CD4-positive, CD25-positive, alpha-beta regulatory T cell (primary cell): ENCODE results near the gene MCM10. TPM values are rescaled to one million over a fixed set of nuclear protein-coding genes. Genes with fewer than 3 reads are reported as not detected.

Source experiments
- ATAC-seq, 2 donors: fragments of 150-1000 bp; cut with Tn5 transposase; one replicate each; pipeline ENCODE4 v1.10.0; 2021; ENCODE audit warnings: low read depth in 2 of 2, moderate number of reproducible peaks in 2 of 2, moderate library complexity in 1 of 2
- DNase-seq, 3 donors: peaks; one replicate each; pipeline versions ENCODE4 v3.0.0 to v3.0.0-alpha.2; 2012 to 2022; ENCODE audit warnings: mixed read lengths in 1 of 3
- H3K27ac ChIP-seq: one replicate; pipeline ENCODE4 v1.7.0; 2013; ENCODE audit warnings: mild to moderate bottlenecking, low read length; ENCODE audit not compliant: insufficient read depth, poor library complexity, severe bottlenecking
- H3K27me3 ChIP-seq: one replicate; pipeline ENCODE4 v1.7.0; 2013; ENCODE audit warnings: low read length; ENCODE audit not compliant: control insufficient read depth, insufficient read depth
- H3K36me3 ChIP-seq: one replicate; pipeline ENCODE4 v1.7.0; 2013; ENCODE audit warnings: mild to moderate bottlenecking, low read length, moderate library complexity; ENCODE audit not compliant: control insufficient read depth, insufficient read depth
- H3K4me1 ChIP-seq: 2 replicates; pipeline ENCODE4 v1.7.0; 2013; ENCODE audit warnings: mild to moderate bottlenecking, low read length; ENCODE audit not compliant: insufficient read depth, control insufficient read depth, poor library complexity, severe bottlenecking
- H3K4me3 ChIP-seq: one replicate; pipeline ENCODE4 v1.7.0; 2013; ENCODE audit warnings: low read depth, mild to moderate bottlenecking, low read length, moderate library complexity
- H3K9me3 ChIP-seq, 2 experiments: 1 replicate in 1 of 2; 2 replicates in 1 of 2; pipeline ENCODE4 v1.7.0; 2013; ENCODE audit warnings: low read length in 2 of 2, mild to moderate bottlenecking in 1 of 2, moderate library complexity in 1 of 2; ENCODE audit not compliant: control insufficient read depth in 2 of 2
- H3K27ac Mint-ChIP-seq, 3 donors: one replicate each; pipeline ENCODE4 v1.8.0; 2020 to 2022; ENCODE audit warnings: mild to moderate bottlenecking in 3 of 3, mixed read lengths in 3 of 3, moderate library complexity in 2 of 3
- H3K27me3 Mint-ChIP-seq: one replicate; pipeline ENCODE4 v1.8.0; 2022; ENCODE audit warnings: mild to moderate bottlenecking, mixed read lengths
- H3K36me3 Mint-ChIP-seq: one replicate; pipeline ENCODE4 v1.8.0; 2020; ENCODE audit warnings: mixed read lengths
- H3K4me1 Mint-ChIP-seq, 4 donors: one replicate each; pipeline ENCODE4 v1.8.0; 2020 to 2022; ENCODE audit warnings: mixed read lengths in 4 of 4, mild to moderate bottlenecking in 1 of 4
- H3K4me3 Mint-ChIP-seq, 4 donors: one replicate each; pipeline ENCODE4 v1.8.0; 2020 to 2022; ENCODE audit warnings: mild to moderate bottlenecking in 4 of 4, mixed read lengths in 4 of 4, moderate library complexity in 3 of 4
- H3K9me3 Mint-ChIP-seq, 7 donors: one replicate each; pipeline ENCODE4 v1.8.0; 2020 to 2022; ENCODE audit warnings: mixed read lengths in 7 of 7, mild to moderate bottlenecking in 3 of 7, moderate library complexity in 2 of 7
- polyA plus RNA-seq, 4 donors: library from polyadenylated mRNA; unstranded; fragments of 300-500 nt; fragmentation: Illumina TruSeq; gene quantifications; one replicate each; pipeline ENCODE4 v1.2.3, GENCODE V29; 2021
- total RNA-seq: library from RNA; stranded (reverse); gene quantifications from one replicate; pipeline ENCODE4 v1.2.3, GENCODE V29; 2022

MCM10 gene
- total RNA-seq (2.1 TPM), polyA plus RNA-seq (1 to 10 TPM in 1 of 4 donors, under 1 TPM in 3; 0.19 to 1.4 (median 0.43) TPM)

- peaks cover 11 to 40% (median 19%) of the 10 kb centered on the region in 4 donors for H3K4me1 Mint-ChIP-seq
- peak within 1 kb of the TSS; percentile 90 to 98 (median 92) for H3K4me3 Mint-ChIP-seq
- H3K27ac Mint-ChIP-seq = peak within 1 kb of the TSS; percentile 85 to 90 (median 86)
- H3K4me1 ChIP-seq = peaks cover 16% of the 10 kb centered on the region
- no peaks in the 10 kb centered on the region for H3K9me3 Mint-ChIP-seq
- ATAC-seq (peak; percentile 100), DNase-seq (peak; percentile 96 to 99 (median 98))
- H3K27ac ChIP-seq = peak within 1 kb of the TSS; percentile 65
- H3K36me3 ChIP-seq = no peaks in the 10 kb centered on the region
- no peaks in the 10 kb centered on the region for H3K9me3 ChIP-seq
- H3K36me3 Mint-ChIP-seq = no peaks in the 10 kb centered on the region
- peak within 1 kb of the TSS; percentile 84 for H3K4me3 ChIP-seq
- no peaks in the 10 kb centered on the region for H3K27me3 ChIP-seq
- H3K27me3 Mint-ChIP-seq = no peaks in the 10 kb centered on the region
Observed at GRCh38 chr10:13160934-13161856, at the start of gene MCM10. Gene MCM10 (plus strand): TSS chr10:13161558. CDS start chr10:13164203, 2,645 bp downstream.

DNA sequence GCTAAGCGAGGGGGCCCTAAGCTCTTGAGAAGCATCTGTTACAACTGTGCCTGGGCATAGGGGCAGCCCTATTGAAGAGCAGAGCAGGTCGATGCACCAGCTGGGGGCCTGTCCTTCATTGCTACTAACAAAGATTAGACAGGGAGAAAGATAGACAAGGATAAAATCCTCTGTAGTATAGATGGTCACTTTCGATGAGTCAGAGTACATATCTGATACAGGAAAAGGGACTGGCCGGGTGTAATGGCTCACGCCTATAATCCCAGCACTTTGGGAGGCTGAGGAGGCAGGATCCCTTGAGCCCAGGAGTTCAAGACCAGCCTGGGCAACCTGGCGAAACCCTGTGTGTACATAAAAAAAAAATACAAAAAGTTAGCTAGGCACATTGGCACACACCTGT lies 47.8 kb upstream of the MCM10 start:
- Histone ChIP-seq H3K4me3 (no peak overlapping the region), H3K27ac (peak overlapping the region; percentile 33), H3K27me3 (no peaks in the 10 kb centered on the region), H3K36me3 (peaks cover 83% of the 10 kb centered on the region), H3K4me1 (peaks cover 23% of the 10 kb centered on the region), H3K9me3 (no peaks in the 10 kb centered on the region)
- H3K27me3 Mint-ChIP-seq = no peaks in the 10 kb centered on the region
- DNase-seq (no peak), ATAC-seq (no peak)
- H3K9me3 Mint-ChIP-seq = no peaks in the 10 kb centered on the region
- peaks cover 10 to 59% (median 41%) of the 10 kb centered on the region in 4 donors for H3K4me1 Mint-ChIP-seq
- H3K27ac Mint-ChIP-seq = no peak overlapping the region
- peaks cover 53% of the 10 kb centered on the region for H3K36me3 Mint-ChIP-seq
- no peak overlapping the region for H3K4me3 Mint-ChIP-seq

- Histone ChIP-seq H3K27ac (peak overlapping the region; percentile 68), H3K36me3 (peaks cover 84% of the 10 kb centered on the region), H3K4me3 (peak overlapping the region; percentile 45), H3K27me3 (no peaks in the 10 kb centered on the region), H3K4me1 (peaks cover 3% of the 10 kb centered on the region), H3K9me3 (no peaks in the 10 kb centered on the region)
- peaks cover 18 to 50% (median 36%) of the 10 kb centered on the region in 4 donors for H3K4me1 Mint-ChIP-seq
- ATAC-seq = peak; percentile 63
- H3K36me3 Mint-ChIP-seq = peaks cover 64% of the 10 kb centered on the region
- H3K27ac Mint-ChIP-seq = peak overlapping the region; percentile 80 to 90 (median 86)
- no peaks in the 10 kb centered on the region for H3K9me3 Mint-ChIP-seq
- DNase-seq = peak in 2 of 3 donors; percentile 18 to 59
- peak overlapping the region; percentile 14 to 76 (median 67) for H3K4me3 Mint-ChIP-seq
- no peaks in the 10 kb centered on the region for H3K27me3 Mint-ChIP-seq
Observed at GRCh38 chr10:13115832-13116803, 45.2 kb upstream of the MCM10 start.

DNA sequence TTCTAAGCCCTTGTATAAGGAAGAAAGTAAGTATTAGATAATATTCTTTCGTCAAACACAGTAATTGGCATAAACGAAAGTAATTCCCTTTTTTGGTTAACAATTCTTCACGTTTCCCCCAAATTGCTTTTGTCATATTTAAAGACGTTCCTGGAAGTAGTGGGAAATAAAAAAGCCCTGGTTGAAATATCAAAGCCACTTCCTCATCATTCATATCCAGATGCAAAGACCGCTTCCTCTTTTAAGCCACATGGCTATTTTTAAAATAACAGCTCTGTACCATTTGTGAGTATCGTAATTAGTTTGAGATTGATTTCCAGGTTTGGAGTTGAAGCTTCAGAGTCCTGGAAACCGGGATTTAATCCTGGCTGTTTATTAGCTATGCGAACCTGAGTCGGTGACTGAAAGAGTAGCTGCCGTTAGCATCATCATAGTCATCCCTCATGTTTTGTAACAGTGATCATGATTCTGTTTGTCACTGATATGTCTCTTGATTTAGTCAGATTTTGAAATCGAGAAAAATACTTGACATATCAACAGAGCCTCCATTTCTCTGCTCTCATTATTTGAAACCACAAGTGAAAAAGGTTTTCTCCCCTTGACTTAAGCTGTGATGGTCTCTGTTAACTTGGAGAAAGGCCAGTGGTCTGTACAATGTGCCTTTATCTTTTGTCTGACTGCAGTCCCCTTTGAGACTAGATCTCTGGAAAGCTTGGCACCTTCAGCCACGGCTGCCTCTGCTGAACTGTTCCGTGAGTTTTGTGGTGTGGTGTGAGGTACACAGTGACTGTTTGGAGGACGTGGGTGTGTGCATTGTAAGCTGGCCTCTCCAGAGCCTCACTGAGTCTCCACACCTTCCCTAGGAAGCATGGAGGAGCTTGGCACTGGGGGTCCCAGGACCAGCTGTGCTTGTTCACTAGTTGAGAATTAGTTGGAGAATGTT lies 43.2 kb upstream of the MCM10 start:
- Histone ChIP-seq H3K36me3 (peaks cover 84% of the 10 kb centered on the region), H3K4me1 (peaks cover 3% of the 10 kb centered on the region), H3K4me3 (no peak overlapping the region), H3K27ac (no peak overlapping the region), H3K27me3 (no peaks in the 10 kb centered on the region), H3K9me3 (no peaks in the 10 kb centered on the region)
- no peaks in the 10 kb centered on the region for H3K9me3 Mint-ChIP-seq
- H3K4me3 Mint-ChIP-seq = peak overlapping the region in 2 of 4 donors; percentile 68 to 93
- ATAC-seq (no peak), DNase-seq (no peak)
- H3K27me3 Mint-ChIP-seq = no peaks in the 10 kb centered on the region
- peak overlapping the region; percentile 65 to 95 (median 76) for H3K27ac Mint-ChIP-seq
- H3K36me3 Mint-ChIP-seq = peaks cover 75% of the 10 kb centered on the region
- peaks cover 18 to 54% (median 40%) of the 10 kb centered on the region in 4 donors for H3K4me1 Mint-ChIP-seq

DNA sequence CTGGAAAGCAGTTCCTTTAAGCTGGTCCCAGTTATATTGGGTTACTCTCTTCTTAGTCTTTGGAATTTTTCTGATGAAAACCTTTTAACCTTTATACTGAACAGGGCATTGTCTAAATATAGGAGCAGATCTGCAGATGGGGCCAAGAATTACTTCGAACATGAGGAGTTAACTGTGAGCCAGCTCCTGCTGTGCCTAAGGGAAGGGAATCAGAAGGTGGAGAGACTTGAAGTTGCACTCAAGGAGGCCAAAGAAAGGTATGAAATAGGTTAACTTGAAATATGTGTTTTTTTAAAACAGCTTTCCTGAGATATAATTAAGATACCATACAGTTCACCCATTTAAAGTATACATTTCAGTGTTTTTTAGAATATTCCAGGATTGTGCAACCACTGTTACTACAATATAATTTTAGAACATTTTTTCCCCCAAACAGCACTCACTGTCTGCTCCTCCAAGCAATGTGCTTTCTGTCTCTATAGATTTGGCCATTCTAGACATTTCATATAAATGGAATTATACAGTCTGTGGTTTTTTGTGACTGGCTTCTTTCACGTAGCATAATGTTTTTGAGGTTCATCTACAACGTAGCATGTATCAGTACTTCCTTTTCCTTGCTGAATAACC lies 42.5 kb upstream of the MCM10 start:
- Mint-ChIP-seq H3K27me3 (no peaks in the 10 kb centered on the region), H3K27ac (peak overlapping the region in 2 of 3 donors; percentile 76 to 95), H3K36me3 (peaks cover 79% of the 10 kb centered on the region), H3K9me3 (no peaks in the 10 kb centered on the region), H3K4me3 (no peak overlapping the region), H3K4me1 (peaks cover 18 to 55% (median 40%) of the 10 kb centered on the region in 4 donors)
- DNase-seq (no peak), ATAC-seq (no peak)
- H3K27ac ChIP-seq = no peak overlapping the region
- H3K4me3 ChIP-seq = no peak overlapping the region
- H3K36me3 ChIP-seq = peaks cover 84% of the 10 kb centered on the region
- H3K9me3 ChIP-seq = no peaks in the 10 kb centered on the region
- peaks cover 3% of the 10 kb centered on the region for H3K4me1 ChIP-seq
- H3K27me3 ChIP-seq = no peaks in the 10 kb centered on the region

- Histone ChIP-seq H3K4me3 (no peak overlapping the region), H3K27ac (no peak overlapping the region), H3K36me3 (peaks cover 93% of the 10 kb centered on the region), H3K27me3 (no peaks in the 10 kb centered on the region), H3K9me3 (no peaks in the 10 kb centered on the region), H3K4me1 (no peaks in the 10 kb centered on the region)
- H3K9me3 Mint-ChIP-seq = peaks cover 0 to 1% (median 0%) of the 10 kb centered on the region in 7 donors
- H3K27me3 Mint-ChIP-seq = no peaks in the 10 kb centered on the region
- DNase-seq (no peak), ATAC-seq (no peak)
- peaks cover 18 to 46% (median 34%) of the 10 kb centered on the region in 4 donors for H3K4me1 Mint-ChIP-seq
- peaks cover 87% of the 10 kb centered on the region for H3K36me3 Mint-ChIP-seq
- peak overlapping the region in 2 of 3 donors; percentile 21 to 96 for H3K27ac Mint-ChIP-seq
- H3K4me3 Mint-ChIP-seq = peak overlapping the region in 1 of 4 donors; percentile 54
Observed at GRCh38 chr10:13120786-13121499, 40.4 kb upstream of the MCM10 start.
